ENCODE results near the gene RNF169.
"Not testable (repeated sequence)": the region's sequence is repeated elsewhere in the genome, so short reads cannot be mapped to it uniquely, and the experiment has no call there.

Gene RNF169

DNA sequence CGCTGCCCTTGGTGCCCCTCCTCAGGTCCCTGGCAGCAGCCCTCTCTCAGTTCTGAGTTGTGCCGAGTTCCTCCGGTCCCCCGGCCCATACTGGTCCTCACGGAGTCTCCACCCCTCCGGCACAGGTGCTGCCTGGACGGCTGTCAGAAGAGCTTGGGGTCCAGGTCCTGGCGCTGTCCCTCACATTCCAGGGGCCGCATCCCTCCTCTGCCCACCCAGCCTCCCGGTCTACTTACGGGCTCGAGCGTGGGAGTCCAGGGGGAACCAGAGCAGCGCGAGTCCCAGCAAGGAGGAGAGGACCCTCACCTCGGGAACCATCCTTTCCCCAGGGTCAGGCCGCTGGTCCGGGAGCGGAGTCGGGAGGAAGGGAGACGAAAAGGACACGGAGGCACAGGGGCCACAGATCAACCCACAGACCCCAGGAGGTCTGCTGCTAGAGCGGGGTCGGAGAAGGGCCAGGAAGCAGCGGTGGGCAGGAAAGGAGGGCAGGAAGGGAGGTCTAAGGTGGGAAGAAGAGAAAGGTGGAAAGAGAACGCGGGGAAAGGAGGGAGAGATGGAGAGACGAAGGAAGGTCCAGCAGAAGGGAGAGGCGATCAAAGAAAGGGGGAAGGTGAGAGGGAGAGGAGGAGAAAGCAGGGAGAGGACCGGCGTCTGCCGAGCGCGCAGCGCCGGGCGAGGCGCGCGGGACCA, 17.9 kb upstream of the RNF169 start:
- no peak for DNase-seq (ENCODE audit: low read depth)

DNA sequence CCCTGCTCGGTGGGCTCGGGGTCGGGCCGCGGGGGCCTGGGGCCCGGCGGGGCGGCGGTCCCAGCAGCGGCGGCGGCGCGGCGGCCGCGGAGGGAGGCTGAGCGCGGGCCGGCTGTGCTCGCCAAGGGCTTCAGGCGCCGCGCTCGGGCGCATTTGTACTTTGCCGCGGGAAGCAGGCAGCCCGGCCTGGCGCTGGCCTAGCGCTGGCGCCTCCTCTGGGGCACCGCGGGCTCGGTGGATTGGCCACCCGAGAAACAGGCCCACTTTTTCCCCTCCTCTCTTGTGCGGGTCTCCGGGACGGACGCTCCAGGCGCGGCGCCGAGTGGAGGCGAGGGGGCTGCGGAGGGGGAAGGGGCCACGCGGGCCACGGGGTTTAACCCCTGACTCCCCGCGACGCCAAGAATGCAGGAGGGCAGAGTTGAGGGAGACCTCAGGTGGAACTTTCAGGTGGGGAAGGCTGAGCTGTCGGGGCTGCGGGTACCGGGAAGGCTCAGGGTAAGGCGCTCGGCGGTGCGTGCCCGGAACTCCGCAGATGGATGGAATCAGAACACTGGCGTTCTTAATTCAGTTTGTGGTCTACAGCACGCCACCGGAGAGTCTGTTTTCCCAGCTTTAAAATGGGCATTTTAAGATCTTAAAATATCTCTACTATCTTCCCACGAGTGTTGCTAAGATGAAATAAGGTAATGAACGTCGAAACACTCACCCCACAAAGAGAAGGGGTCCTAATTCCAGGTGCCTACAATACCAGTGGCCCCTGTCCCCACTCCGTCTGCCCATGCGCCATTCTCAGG, 17.2 kb upstream of the RNF169 start, which contains the start of gene CHRDL2:
TSS of gene CHRDL2 (minus strand) at position 126 of the 794 bp plus-strand sequence. CDS start 538 bp downstream, outside the sequence.
- no peak for DNase-seq (ENCODE audit: low read depth)

DNA sequence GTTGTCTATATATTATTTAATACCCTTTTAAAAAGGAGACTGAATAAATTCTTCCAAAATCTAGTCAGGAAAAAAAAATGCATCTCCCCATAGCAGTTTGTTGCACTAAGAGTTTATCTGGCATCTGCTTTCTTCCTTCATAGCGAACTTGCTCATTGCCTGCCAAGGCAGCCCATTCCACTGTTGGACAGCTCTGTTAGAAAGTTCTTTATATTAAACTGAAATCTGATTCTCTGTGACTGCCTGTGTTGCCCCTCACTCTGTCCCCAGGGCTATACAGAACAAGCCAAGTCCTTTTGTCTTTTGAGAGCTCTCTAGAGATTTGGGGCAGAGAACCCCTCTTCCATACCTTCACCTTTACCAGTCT, 14.1 kb upstream of the RNF169 start:
- DNase-seq (ENCODE audit: low read depth): no peak

DNA sequence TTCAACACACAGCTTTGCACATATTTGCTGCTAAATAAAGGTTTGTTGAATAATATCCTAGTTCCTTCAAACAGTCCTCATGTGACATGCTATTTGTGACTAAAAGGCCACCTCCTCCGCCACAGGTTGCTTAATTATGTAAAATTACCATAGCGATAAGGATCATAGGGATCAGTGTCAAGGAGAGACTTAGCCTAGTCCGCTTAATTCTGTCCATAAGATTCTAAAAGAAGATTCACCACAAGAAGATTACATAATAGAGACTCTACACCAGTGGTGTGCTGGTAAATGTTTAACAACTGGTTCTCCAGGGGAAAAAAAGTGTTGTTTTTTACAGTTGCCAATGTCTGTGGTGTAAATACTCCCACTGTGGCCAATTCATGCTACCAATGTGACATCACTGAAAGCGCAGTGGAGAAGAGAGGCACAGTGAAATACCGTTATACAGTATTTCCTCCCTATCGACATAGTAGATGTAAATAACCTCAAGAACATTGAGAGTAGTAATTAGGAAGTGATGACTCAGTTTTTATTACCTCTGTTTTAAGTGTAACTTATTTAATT, 13.2 kb upstream of the RNF169 start:
- no peak for DNase-seq (ENCODE audit: low read depth)

DNA sequence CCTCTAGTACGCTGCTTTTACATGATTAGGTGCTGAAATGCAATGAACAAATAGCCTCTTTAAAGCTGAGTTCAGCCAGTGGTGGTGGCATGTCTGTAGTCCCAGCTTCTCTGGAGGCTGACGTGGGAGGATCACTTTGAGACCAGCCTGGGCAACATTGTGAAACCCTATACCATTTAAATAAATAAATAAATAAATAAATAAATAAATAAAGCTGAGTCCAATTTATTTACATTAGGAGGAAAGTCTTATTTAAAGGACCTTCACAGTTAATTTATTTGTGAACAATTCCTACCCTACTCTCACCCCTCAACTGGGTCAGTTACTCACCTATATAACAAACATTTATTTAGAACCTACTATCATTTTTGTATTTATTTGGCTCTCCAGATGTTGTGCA, 12.6 kb upstream of the RNF169 start:
- no peak for DNase-seq (ENCODE audit: low read depth)

DNA sequence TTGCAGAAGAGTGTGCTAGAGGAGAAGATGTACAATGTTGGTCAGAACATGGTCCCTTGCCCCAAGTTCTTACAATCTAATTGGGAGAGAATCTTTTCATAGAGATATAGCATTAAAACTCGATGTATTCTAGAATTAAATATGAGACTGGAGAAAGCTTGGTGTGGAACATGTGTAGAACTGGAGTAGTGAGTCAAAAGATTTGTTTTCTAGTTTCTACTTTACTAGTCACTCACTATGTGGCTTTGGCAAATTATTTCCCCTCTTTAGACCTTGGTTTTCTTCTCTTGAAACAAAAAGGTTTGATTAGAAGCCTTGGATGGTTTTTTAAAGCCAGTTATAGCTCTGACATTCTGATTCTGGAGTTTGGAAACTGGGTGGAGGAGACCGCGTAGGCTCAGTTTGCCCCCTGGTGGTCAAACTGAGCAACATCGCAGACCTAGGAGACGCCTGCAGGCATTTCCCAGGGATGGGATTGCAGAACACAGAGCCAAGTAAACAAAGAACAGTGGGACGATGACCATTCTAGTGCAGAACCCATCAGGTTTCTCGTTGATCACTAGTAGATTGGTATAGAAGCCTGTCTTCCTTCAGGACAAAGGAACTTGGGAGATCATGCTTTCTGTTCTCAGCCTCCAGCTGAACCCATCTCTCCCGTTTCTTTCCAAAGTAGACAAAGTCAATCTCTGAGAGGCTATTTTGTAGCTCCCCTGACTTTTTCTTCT, 8.9 kb upstream of the RNF169 start:
- peak; percentile 26 for DNase-seq (ENCODE audit: low read depth)

DNA sequence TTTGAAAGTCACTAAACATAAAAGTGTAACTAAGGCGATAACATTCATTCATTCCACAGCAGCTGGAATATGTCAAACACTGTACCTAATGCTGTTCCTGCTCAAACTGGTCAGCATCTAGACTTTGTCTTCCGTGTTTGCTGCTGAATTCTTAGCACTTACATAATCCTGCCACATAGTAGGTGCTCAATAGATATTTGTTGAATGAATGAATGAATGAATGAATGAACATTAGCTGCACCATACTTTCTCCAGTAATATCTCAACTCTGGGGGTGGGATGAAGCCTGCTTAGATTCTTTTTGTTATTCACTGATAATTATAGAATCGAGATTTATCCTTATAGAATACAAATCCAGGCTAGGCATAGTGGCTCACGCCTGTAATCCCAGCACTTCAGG, 6.6 kb upstream of the RNF169 start:
- no peak for DNase-seq (ENCODE audit: low read depth)

DNA sequence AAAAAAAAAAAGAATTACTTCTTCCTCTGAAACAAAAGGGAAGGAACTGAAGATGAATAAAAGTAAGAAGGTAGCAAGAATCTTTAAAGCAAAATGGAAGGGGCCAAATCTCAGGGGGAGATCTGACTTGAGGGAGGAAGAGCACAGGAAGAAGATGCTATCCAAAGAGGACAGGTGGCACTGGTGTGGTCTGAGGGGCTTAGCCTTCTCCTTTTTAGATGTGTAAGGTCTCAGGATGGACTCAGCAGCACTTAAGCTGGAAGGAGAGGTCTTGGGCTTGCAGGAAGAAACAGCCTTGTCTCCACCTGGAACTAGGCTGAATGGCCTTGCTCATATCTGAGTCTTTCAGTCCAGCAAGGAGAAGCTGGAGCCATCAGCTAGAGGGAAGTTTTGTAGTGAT, 5.0 kb upstream of the RNF169 start:
- DNase-seq (ENCODE audit: low read depth): no peak

DNA sequence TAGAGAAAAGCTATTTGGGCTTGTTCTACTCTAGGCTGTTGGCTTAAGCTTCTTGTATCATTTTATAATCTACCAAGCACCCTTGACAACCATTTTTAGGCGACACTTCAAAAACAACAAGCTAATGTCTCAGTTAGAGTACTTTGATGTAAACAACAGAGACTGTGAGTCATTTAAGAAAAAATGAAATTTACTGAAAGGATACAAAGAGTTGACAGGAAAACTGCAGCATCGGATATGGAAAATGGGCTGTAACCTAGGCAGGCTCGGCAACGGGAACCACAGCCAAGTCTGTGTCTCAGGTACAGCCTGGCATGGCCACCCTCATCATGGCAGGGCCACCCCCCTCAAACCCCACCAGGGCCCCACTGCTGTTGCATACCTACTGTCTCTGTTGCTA, 4.4 kb upstream of the RNF169 start:
- no peak for DNase-seq (ENCODE audit: low read depth)

DNA sequence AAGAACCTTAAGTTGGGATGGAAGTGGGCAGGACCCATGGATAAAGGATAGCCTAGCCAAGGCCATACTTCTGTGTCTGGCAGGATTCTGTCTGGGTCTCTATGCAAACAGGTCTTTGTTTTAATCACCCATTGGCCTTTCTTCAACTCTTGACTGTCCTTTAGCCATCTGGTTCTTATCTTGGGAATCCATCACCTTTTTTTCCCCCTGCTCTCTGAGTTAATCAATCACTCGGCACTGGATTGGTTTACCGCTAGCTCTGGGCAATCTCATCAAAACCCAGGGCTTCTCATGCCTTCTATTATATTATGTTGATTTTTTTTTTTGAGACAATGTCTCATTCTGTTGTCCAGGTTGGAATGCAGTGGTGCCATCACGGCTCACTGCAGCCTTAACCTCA, 1.8 kb upstream of the RNF169 start:
- DNase-seq (ENCODE audit: low read depth): no peak

DNA sequence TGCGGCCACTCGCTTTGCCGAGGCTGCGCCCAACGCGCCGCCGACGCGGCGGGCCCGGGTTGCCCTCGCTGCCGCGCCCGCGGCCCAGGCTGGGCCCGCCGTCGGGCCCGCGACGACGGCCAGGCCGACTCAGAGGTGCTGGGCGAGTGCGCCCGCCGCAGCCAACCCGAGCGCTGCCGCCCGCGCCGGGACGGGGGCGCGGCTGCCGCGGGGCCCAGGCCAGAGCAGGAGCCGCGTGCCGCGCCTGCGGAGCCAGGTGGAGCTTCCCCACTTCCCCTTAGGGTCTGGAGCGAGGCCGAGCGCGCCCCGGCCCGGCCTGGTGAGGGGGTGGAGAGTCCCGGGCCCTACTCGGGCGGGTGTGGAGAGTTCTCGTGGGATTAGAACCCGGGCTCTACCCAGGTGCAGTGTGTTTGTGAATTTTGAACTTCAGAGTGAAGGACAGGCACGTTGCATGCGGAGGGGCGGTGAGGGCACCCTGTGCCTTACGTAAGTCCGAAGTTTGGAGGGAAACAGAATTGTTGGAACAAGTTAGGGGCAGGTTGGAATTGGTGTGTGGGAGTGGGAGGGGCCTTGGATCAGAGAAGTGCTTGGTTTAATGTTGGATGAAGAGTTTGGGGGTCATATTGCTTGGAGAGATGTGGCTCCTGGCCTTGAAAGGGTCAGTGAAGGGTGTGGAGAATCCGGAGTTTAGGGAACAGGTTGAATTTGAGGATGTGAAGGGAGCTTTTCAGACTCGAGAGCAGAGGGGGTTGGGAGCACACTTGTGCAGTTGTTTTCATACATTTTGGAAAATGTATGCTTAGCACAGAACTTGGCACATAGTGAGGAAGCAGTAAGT, 697 bp downstream of the RNF169 start:
- DNase-seq (ENCODE audit: low read depth): peak; percentile 28

DNA sequence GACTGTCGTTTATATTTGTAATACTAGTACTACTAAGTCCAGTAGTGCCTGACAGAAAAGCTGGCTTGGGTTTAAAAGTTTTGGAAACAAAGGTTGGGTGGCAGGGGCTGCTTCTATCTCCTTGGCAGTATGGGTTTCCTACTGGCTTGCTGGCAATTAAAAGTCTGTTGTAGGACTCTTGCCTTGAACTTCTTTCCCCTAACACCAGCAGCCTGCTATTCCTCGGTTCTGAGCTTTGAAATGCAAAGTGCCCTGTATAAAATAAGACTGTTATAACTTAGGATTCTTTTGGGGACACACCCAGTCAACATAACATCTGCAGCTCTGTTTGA, 1.3 kb downstream of the RNF169 start:
- no peak for DNase-seq (ENCODE audit: low read depth)

DNA sequence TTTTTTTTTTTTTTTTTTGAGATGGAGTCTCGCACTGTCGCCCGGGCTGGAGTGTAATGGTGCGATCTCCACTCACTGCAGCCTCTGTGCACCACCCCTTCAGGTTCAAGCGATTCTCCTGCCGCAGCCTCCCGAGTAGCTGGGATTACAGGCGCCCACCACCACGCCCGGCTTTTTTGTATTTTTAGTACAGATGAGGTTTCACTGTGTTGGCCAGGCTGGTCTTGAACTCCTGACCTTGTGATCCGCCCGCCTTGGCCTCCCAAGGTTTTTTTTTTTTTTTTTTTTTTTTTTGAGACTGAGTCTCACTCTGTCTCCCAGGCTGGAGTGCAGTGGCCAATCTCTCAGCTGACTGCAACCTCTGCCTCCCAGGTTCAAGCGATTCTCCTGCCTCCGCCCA, 1.9 kb downstream of the RNF169 start:
- not testable (repeated sequence) for DNase-seq (ENCODE audit: low read depth)

DNA sequence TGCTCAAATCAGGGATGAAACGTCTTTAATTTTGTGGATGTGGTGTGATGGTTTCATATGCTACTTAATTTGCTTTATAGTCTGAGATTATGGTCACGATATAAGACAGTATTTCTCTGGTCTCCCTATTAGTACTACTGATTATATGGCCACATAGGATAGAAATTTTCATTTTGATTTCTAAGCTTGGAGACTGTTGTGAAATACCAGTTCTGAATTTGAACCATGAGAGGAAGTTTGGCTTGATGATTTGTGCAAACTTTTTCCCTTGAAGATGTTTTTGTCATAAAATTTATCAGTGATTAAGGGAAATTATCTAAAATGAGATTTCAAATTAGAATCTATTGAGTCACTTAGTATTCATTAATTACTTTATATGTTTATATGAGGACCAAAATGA, 2.7 kb downstream of the RNF169 start:
- no peak for DNase-seq (ENCODE audit: low read depth)

DNA sequence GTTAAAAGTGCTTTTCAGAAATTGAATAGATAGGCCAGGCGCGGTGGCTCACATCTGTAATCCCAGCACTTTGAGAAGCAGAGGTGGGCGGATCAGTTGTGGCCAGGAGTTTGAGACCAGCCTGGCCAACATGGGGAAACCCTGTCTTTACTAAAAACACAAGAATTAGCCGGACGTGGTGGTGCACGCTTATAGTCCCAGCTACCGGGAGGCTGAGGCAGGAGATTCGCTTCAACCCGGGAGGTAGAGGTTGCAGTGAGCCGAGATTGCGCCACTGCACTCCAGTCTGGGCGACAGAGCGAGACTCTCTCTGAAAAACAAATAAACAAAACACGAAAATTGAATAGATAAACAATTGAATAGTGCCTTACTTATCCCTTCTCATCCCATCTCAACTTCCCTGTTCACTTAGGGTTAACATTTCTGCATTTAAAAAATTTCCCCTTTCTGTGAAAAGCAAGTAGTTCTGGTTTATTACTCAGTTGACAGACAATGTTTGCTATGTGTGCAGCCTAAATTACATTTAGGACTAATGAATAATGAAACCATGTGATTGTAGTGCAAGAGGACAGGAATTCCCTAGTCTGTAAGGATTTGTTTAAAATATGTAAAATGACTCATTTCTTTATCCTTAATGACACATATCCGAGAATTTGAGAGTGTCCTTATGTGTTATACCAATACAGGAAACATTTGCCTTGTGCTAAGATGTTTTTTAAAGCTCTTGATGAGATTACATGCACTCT, 6.0 kb downstream of the RNF169 start:
- DNase-seq (ENCODE audit: low read depth): no peak

DNA sequence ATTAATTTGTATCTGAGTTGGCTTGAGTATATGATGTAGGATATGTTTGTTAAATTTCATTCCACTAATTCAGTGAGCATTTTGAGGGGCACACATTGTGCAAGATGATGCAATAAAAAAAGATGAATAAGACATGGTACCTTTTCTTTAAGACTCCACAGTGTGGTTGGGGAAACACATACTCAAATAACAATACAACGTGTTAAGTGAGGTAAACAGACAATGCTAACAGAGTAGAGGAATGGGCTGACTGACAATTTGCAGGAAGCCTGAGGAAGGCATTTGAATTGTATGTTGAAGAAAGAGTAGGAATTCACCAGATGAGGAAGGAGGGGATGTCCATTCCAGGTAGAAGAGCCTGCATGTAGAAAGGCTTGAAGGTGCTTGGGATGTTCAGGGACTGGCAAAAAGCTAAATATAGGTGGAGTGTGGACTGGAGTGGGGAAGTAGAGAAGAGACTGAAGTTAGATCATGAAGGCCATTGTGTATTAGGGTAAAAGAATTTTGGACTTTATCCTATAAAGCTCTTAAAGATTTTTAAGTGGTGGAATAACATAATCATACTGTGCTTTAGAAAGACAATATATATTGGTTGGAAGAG, 6.8 kb downstream of the RNF169 start:
- no peak for DNase-seq (ENCODE audit: low read depth)

DNA sequence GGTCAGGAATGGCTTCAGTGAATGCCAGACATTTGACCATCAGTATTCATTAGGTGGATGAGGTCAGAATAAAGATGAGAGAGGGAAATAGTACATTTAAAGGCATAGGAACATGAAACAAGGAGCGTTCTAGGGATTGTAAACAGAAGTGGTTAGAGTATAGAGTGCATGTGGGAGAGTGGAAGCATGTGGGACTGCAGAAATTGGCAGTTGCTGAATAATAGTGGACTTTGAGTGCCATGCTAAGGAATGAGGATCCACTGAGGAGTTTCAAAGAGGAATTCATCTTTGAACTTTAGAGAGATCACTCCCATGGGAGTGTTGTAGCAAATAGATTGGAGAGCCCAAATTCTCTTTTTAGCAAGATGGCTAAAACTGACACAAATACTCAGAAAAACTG, 7.9 kb downstream of the RNF169 start:
- no peak for DNase-seq (ENCODE audit: low read depth)

DNA sequence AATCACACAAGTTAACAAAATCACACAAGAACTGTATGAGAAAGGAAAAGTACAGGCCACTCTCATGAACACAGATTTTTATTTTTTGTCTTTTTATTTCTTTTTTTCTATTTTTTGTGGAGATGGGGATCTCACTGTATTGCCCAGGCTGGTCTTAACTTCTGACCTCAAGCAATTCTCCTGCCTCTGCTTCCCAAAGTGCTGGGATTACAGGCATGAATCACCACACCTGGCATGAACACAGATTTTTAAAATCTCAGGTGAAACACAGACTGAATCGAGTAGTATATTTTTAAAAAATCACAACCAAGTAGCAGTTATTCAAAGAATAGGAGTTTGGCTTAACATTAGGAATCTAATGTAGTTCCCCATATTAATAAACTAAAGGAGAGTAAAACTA, 18.3 kb downstream of the RNF169 start:
- no peak for DNase-seq (ENCODE audit: low read depth)

DNA sequence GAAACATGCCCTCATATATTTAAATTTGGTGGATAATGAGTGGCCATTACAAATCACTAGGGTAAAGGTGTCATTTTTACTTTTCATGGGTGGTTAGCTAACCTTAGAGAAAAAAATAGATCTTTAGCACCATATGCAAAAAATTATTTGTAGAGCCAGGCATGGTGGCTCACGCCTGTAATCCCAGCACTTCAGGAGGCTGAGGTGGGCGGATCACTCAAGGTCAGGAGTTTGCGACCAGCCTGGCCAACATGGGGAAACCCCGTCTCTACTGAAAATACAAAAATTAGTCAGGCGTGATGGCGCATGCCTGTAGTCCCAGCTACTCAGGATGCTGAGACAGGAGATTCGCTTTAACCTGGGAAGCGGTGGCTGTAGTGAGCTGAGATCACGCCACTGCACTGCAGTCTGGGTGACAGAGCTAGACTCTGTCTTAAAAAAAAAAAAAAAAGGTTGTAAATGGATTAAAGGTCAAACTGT, 19.6 kb downstream of the RNF169 start:
- not testable (repeated sequence) for DNase-seq (ENCODE audit: low read depth)

DNA sequence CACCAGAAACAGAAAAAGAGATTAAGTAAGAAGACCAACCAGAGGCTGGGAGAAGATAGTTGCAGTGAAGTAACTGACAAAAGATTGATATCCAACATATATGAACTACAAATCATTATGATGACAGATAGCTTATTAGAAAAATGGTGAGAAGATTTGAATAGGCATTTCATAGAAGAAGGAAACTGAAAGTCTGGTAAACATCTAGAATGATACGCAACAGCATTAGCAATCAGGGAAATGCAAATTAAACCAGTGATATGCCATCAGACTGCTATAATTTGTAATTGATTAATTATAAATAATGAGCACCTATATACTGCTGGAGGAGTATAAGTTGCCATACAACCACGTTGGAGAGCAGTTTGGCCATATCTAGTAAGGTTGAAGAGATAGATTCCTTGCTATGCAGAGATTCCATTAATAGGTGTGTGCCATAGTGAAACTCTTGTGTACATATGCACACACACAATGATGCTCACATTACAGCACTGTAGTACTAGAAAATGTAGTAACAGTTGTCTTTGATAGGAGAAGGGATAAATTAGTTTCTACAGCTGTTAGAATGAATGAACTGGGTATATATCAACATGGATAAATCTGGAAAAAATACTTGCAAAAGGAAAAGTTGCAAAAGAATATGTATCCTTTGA, 20.5 kb downstream of the RNF169 start:
- no peak for DNase-seq (ENCODE audit: low read depth)
